ENCODE measurements around the gene MAP3K13. TPM values are rescaled to one million over a fixed set of nuclear protein-coding genes. Genes with fewer than 3 reads are reported as not detected.
"Not testable (repeated sequence)": the region's sequence is repeated elsewhere in the genome, so short reads cannot be mapped to it uniquely, and the experiment has no call there.

MAP3K13 gene
- total RNA-seq, 1 donor from 2014 or later: 9.0 TPM

GRCh38 chr3:185382154-185382553, 19.2 kb downstream of the MAP3K13 start:
- intact Hi-C loops (cut with DNase I): no loop called here
- no peak for DNase-seq (ENCODE audit: low spot score)

DNA sequence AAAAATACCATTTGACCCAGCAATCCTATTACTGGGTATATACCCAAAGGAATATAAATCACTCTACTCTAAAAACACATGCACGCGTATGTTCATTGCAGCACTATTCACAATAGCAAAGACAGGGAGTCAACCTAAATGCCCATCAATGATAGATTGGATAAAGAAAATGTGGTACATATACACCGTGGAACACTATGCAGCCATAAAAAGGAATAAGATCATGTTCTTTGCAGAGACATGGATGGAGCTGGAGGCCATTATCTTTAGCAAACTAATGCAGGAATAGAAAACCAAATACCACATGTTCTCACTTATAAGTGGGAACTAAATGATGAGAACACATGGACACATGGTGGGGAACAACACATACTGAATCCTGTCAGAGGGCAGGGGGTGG, 23.6 kb downstream of the MAP3K13 start:
- intact Hi-C loops (cut with DNase I); DNase-seq (ENCODE audit: low spot score): not testable (repeated sequence)

- DNase-seq (ENCODE audit: low spot score): no peak
- intact Hi-C loops (cut with DNase I): no loop called here
These were observed 24.7 kb downstream of the MAP3K13 start for GRCh38 chr3:185387646-185388045.

GRCh38 chr3:185393055-185393454, 30.1 kb downstream of the MAP3K13 start:
- intact Hi-C loops (cut with DNase I): no loop called here
- DNase-seq (ENCODE audit: low spot score): no peak

DNA sequence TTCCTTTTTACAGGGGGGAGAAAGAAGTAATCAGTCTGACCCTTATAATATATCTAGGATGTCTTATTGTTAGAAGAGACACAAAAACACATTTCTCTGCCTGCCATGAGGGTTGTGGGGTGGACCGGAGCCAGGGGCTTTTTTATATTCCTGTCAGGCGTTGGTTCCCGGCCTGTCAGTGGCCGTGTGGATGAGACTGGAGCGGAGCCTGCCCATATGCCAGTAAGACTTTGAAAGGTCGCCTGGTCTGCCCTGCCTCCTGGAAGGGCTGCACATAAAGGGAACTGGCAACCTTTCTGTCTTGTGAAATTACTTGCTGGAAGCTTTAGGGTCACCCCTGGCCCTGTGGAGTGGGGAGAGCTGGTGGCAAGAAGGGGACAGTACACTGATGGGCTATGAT, 34.7 kb downstream of the MAP3K13 start:
- intact Hi-C loops (cut with DNase I): no loop called here
- DNase-seq (ENCODE audit: low spot score): no peak

GRCh38 chr3:185399737-185400667, 37.1 kb downstream of the MAP3K13 start:
- DNase-seq (ENCODE audit: low spot score): no peak
- intact Hi-C loops (cut with DNase I): no loop called here

DNA sequence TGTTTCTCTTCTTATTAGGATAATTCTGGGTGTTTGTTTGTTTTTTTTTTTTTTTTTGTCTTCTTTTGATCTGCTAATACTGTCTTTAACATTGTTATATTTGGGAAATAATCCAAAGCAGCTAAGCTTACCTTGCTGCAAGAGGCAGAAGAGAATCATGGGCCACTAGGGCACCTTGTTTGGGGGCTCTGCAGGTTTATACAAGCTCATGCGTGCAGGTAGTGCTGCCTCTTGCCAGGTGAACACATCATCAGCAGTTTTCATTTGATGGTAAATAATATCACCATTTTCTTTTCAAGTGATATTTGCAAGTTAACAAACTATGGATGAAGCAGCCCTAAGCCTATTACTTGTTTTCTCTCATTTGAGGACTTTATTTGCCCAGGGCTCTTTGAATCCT, 37.9 kb downstream of the MAP3K13 start:
- intact Hi-C loops (cut with DNase I): no loop called here
- DNase-seq (ENCODE audit: low spot score): no peak

- intact Hi-C loops (cut with DNase I): no loop called here
- DNase-seq (ENCODE audit: low spot score): no peak
These were observed 38.5 kb downstream of the MAP3K13 start for GRCh38 chr3:185401319-185401955.

DNA sequence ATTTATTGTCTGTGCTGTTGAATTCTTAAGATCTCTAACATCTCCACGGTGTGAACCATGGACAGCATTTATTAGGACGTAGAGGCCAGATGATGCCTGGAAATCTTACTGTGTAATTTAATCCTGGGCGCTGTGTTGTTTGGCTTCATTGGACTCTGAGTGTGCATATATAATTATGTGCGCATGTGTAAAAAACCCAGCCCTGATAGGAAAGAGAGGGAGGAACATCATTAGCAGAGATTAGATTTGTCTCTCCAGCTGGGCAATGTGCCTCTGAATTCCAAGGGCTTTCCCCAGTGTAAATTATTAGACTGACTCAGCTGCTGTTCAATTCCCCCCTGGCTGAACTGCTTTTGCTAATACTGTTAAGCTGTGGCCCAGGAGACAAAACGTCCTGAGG, 39.6 kb downstream of the MAP3K13 start:
- no peak for DNase-seq (ENCODE audit: low spot score)
- intact Hi-C loops (cut with DNase I): no loop called here

DNA sequence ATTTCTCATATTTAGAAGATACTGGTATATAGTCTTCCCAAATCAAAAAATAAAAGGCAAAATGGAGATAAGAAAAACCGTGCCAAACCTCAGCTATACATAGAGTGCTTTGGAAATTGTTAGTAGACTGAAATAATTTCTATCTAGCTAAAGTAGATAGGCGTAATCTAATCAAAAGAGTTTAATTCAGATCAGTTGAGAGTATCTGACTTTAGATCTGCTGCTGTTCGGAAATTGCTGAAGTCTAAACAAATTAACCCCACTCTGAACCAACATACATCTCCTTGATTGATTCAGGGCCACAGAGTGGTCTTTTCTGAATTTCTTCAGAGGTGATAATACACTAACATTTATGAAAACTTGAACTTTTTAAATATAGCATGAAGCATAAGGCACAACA, 40.1 kb downstream of the MAP3K13 start:
- intact Hi-C loops (cut with DNase I): no loop called here
- DNase-seq (ENCODE audit: low spot score): no peak

DNA sequence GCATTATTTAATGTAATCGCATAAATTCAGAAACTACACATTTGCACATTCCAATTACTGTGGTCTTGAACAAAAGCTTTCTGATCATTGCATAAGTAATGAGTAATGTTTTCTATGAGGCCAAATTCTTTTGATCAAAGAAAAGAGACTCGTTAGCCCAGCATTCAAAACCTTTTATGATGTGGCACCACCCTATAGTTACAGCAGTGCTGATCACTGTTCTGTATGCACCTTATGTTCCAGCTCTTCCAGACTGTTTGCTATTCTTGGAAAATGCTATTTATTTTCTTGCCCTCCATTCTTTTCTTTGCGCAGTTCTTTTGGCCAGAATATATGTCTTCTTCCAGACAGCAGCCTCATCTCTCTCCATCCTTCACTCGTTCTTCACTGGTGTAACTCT, 42.3 kb downstream of the MAP3K13 start:
- no peak for DNase-seq (ENCODE audit: low spot score)
- intact Hi-C loops (cut with DNase I): no loop called here

DNA sequence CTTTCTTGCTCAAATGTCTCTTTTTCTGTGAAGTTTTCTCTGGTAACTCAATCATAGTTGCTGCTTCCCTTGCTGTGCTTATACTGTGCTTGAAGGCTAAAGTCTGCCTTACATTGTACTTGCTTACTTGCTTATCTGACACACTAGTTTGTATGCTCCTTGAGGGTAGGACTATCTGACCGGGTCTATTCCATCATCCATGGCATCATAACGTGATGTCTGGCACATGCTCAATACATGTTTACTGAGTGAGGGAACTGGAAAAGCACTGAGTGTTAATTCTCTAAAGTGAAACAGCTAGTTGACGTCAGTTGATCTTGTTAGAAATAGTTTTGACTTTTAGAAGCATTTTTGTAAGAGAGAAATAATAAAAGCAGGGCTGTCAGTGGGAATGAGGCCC, 42.7 kb downstream of the MAP3K13 start:
- intact Hi-C loops (cut with DNase I): no loop called here

GRCh38 chr3:185406121-185406620, 43.2 kb downstream of the MAP3K13 start:
- intact Hi-C loops (cut with DNase I): no loop called here
- DNase-seq (ENCODE audit: low spot score): no peak

More for the DNA sequence above, 42.7 kb downstream of the MAP3K13 start:
- no peak for DNase-seq (ENCODE audit: low spot score)

GRCh38 chr3:185409957-185410356, 47.0 kb downstream of the MAP3K13 start:
- DNase-seq (ENCODE audit: low spot score): no peak
- intact Hi-C loops (cut with DNase I): no loop called here

- intact Hi-C loops (cut with DNase I): no loop called here
- DNase-seq (ENCODE audit: low spot score): no peak
These were observed 48.2 kb downstream of the MAP3K13 start for GRCh38 chr3:185411133-185411532.

GRCh38 chr3:185416513-185416912, 53.6 kb downstream of the MAP3K13 start:
- no peak for DNase-seq (ENCODE audit: low spot score)
- intact Hi-C loops (cut with DNase I): no loop called here

DNA sequence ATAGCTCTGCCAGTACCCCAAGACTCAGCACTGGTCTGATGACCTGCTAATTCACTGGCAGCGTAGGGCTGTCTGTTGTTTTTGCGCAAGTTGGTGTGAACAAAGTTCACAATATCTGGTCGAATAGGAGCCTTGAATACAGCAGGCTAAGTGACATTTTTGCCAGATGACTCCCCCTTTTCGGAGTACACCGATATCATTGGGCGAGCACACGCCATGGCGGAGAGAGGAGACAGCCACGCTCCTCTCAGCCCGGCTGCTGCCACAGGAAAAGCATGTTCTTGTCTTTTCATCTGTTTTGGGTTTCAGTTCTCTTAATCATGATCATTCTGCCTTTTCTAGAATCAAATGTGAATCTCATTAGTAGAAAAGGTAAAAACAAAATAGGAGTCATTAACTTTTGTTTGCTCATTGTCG, 55.6 kb downstream of the MAP3K13 start:
- intact Hi-C loops (cut with DNase I); DNase-seq (ENCODE audit: low spot score): not testable (repeated sequence)

DNA sequence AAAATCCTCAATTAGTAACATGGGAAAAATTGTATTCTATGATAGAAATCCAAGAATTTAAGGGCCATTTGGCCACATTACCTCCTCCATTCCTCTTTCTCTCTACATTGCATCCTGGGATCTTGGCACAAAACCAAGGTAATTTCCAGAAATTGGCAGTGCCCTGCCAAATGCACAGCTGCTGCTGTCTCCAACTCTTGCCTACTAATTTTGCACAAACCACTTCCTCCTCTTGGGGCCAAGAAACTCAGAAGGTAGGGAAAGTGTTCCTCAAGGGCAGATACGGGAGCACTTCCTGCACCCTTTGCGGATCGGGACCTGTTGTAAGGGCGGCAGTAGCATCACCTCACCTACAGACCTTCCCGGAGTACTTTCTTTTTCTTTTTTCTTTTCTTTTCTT, 57.8 kb downstream of the MAP3K13 start:
- DNase-seq (ENCODE audit: low spot score): no peak
- intact Hi-C loops (cut with DNase I): no loop called here

DNA sequence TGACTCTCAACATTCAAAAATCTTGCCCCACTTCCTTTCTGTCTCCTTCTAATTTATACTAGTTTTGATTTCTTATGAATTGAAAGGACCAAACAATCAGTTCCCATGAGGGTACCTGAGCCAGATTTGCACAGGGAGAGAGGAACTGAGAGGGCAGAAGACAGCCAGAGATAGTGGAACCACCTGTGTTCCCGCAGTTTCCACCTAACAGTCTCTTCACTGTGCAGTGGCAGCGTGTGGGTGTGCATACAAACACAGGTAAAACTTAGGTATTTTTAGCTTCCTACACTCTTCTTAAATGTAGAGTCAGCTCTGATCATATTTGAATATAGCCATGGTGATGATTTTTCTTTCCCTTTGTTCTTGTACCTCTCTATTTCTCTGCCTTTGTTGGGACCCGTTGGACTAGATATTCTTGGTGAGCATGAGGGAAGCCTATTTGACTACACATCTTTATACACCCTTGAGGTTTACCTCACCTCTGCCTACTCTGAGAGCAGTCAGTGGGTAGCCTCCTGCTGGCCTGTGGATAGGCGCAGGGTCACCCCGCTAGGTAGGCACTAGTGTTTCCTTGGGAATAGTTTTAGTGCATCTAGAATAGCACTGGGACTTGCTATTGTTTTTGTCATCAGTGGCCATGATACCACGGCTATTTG, 58.8 kb downstream of the MAP3K13 start:
- intact Hi-C loops (cut with DNase I): no loop called here
- DNase-seq (ENCODE audit: low spot score): no peak

- intact Hi-C loops (cut with DNase I): no loop called here
- DNase-seq (ENCODE audit: low spot score): no peak
These were observed 59.7 kb downstream of the MAP3K13 start for GRCh38 chr3:185422677-185423076.

Measured in cardiac septum (tissue), 1 donor.